ENCODE data around the gene SLC12A3.
"Not testable (repeated sequence)": the region's sequence is repeated elsewhere in the genome, so short reads cannot be mapped to it uniquely, and the experiment has no call there.

The SLC12A3 gene

GRCh38 chr16:56921571-56921970 is 56.6 kb downstream of the SLC12A3 start:
- DNase-seq, result no peak

- peak; percentile 60 for DNase-seq
These were observed 58.6 kb downstream of the SLC12A3 start for GRCh38 chr16:56923481-56924091.

- no peak for DNase-seq
These were observed 62.5 kb downstream of the SLC12A3 start for GRCh38 chr16:56927471-56927870.

GRCh38 chr16:56929639-56930038 is 64.6 kb downstream of the SLC12A3 start:
- no peak for DNase-seq

- no peak for DNase-seq
These were observed 65.7 kb downstream of the SLC12A3 start for GRCh38 chr16:56930486-56931270.

- no peak for DNase-seq
These were observed 66.4 kb downstream of the SLC12A3 start for GRCh38 chr16:56931271-56931891.

- DNase-seq, result peak; percentile 99
These were observed 67.1 kb downstream of the SLC12A3 start, which contains the start of gene HERPUD1 for GRCh38 chr16:56931892-56932720. TSS of gene HERPUD1 (plus strand) at chr16:56932142. CDS start at chr16:56932245, 103 bp downstream.

- peak; percentile 52 for DNase-seq
These were observed 68.0 kb downstream of the SLC12A3 start for GRCh38 chr16:56932721-56933619.

GRCh38 chr16:56933828-56934598 is 69.0 kb downstream of the SLC12A3 start:
- no peak for DNase-seq

GRCh38 chr16:56934599-56935145 is 69.7 kb downstream of the SLC12A3 start:
- DNase-seq, result not testable (repeated sequence)

GRCh38 chr16:56935201-56935600 is 70.2 kb downstream of the SLC12A3 start:
- DNase-seq, result no peak

GRCh38 chr16:56936491-56936890 is 71.5 kb downstream of the SLC12A3 start:
- peak; percentile 81 for DNase-seq

GRCh38 chr16:56936950-56937349 is 71.9 kb downstream of the SLC12A3 start:
- no peak for DNase-seq

- DNase-seq, result no peak
These were observed 73.9 kb downstream of the SLC12A3 start for GRCh38 chr16:56938664-56939513.

GRCh38 chr16:56939801-56940200 is 74.8 kb downstream of the SLC12A3 start:
- DNase-seq, result no peak

GRCh38 chr16:56941092-56941491 is 76.1 kb downstream of the SLC12A3 start:
- no peak for DNase-seq

- no peak for DNase-seq
These were observed 76.9 kb downstream of the SLC12A3 start for GRCh38 chr16:56941856-56942331.

GRCh38 chr16:56943761-56944375 is 78.9 kb downstream of the SLC12A3 start:
- DNase-seq, result no peak
